Activated CD8-positive, alpha-beta T cell treated with anti-CD3 and anti-CD28 coated beads, Interleukin-2, amount 10 ng/mL, durations not matched to agents 7 days and 5 days (primary cell): ENCODE results near the gene MRGPRF. TPM values are rescaled to one million over a fixed set of nuclear protein-coding genes. Genes with fewer than 3 reads are reported as not detected.
A peak's percentile ranks its signal among the peaks of the same experiment; 100 is the strongest.

Source experiments
- ATAC-seq: fragments of 150-1000 bp; cut with Tn5 transposase; one replicate; pipeline ENCODE4 v1.10.0; 2021; ENCODE audit warnings: moderate library complexity
- CTCF ChIA-PET: fragments of 350-600 bp; sonication (Branson Sonifier 250); formaldehyde crosslinking; loops from one replicate; lab custom pipeline; 2021; ENCODE audit warnings: antibody characterized with exemption; lab: Charles Lee
- POLR2A ChIA-PET: fragments of 350-600 bp; sonication (Branson Sonifier 250); formaldehyde crosslinking; loops from one replicate; lab custom pipeline; 2021; ENCODE audit warnings: antibody characterized with exemption; lab: Charles Lee
- DNase-seq: peaks from one replicate; pipeline ENCODE4 v3.0.0-alpha.2; 2020
- H3K27ac Mint-ChIP-seq: one replicate; pipeline ENCODE4 v1.8.0; 2021; ENCODE audit warnings: mild to moderate bottlenecking, mixed read lengths
- H3K27me3 Mint-ChIP-seq: one replicate; pipeline ENCODE4 v1.8.0; 2021; ENCODE audit warnings: low read depth, mixed read lengths
- H3K36me3 Mint-ChIP-seq: one replicate; pipeline ENCODE4 v1.8.0; 2021; ENCODE audit warnings: low read depth, mixed read lengths
- H3K4me1 Mint-ChIP-seq: one replicate; pipeline ENCODE4 v1.8.0; 2021; ENCODE audit warnings: low read depth, mixed read lengths
- H3K4me3 Mint-ChIP-seq: one replicate; pipeline ENCODE4 v1.8.0; 2021; ENCODE audit warnings: mild to moderate bottlenecking, mixed read lengths
- H3K9me3 Mint-ChIP-seq: one replicate; pipeline ENCODE4 v1.8.0; 2022; ENCODE audit warnings: mixed read lengths; ENCODE audit not compliant: insufficient read depth
- total RNA-seq, 2 experiments: library from RNA; stranded (reverse); gene quantifications; one replicate each; pipeline ENCODE4 v1.2.3, GENCODE V29; 2021

MRGPRF gene
- total RNA-seq, 2 experiments from 2014 or later = not detected

DNA sequence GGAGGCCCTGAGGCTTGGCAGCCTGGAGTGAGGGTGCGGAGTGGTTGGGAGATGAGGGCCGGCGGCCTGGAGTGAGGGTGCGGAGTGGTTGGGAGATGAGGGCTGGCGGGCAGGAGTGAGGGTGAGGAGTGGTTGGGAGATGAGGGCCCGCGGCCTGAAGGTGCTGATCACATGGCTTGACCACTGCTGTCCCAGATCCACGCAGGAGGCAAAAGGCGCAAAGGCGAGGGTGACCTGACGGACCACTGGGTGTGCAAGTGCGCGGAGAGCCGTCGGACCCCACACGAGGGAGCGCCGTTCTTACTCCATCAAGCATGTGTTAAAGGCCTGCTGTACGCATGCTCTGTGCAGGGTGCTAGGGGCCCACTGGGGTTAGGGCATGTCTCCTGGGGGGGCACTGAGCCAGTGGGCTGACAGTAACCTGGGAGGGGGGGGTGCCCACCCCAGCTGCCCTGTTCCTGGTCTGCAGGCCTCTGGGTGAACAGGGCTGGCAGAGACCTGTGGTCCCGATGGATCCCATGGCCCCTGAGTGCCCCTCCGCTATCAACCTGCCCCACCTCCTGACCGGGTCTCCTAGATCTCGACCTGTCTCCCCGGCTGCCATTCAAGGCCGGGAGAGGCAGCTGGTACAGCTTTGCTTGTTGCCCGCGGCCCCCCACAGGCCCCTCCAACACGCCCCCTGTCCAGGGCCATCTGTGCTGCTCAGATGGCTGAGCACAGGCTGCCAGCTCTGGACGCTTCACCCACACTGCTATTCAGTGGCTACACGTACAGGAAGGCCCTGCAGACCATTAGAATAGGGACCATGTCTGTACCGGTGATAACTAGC, 53.4 kb downstream of the MRGPRF start:
- H3K9me3 Mint-ChIP-seq = no peaks in the 10 kb centered on the region
- peaks cover 2% of the 10 kb centered on the region for H3K36me3 Mint-ChIP-seq
- no peak for DNase-seq
- ChIA-PET POLR2A (no interaction called here), CTCF (no interaction called here)
- peaks cover 2% of the 10 kb centered on the region for H3K27me3 Mint-ChIP-seq
- H3K4me3 Mint-ChIP-seq = no peak overlapping the region
- H3K4me1 Mint-ChIP-seq = peaks cover 16% of the 10 kb centered on the region
- no peak overlapping the region for H3K27ac Mint-ChIP-seq
- ATAC-seq = no peak

DNA sequence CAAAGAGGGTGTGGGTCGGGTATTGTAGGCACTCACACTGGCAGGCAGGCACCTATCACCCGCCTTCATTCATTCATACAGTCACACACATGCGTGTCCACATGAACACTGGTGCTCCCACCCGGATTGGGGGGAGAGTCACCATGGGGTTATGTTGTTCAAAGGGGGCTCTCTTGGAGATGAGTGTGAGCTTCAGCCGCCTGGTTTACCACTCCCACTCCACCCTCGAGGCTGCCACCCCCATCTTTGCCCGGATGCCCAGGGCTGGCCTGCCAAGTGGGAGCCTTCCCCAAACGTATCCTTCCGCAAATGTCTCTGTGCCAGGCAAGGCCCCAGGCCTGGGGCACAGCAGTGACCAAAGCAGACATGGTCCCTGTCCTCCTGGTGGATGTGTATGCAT, 54.8 kb downstream of the MRGPRF start:
- CTCF ChIA-PET = no interaction called here
- POLR2A ChIA-PET = no interaction called here
- Mint-ChIP-seq H3K9me3 (no peaks in the 10 kb centered on the region), H3K4me1 (peaks cover 12% of the 10 kb centered on the region), H3K36me3 (peaks cover 2% of the 10 kb centered on the region), H3K4me3 (no peak overlapping the region), H3K27me3 (peaks cover 2% of the 10 kb centered on the region), H3K27ac (no peak overlapping the region)
- no peak for DNase-seq
- ATAC-seq = no peak

DNA sequence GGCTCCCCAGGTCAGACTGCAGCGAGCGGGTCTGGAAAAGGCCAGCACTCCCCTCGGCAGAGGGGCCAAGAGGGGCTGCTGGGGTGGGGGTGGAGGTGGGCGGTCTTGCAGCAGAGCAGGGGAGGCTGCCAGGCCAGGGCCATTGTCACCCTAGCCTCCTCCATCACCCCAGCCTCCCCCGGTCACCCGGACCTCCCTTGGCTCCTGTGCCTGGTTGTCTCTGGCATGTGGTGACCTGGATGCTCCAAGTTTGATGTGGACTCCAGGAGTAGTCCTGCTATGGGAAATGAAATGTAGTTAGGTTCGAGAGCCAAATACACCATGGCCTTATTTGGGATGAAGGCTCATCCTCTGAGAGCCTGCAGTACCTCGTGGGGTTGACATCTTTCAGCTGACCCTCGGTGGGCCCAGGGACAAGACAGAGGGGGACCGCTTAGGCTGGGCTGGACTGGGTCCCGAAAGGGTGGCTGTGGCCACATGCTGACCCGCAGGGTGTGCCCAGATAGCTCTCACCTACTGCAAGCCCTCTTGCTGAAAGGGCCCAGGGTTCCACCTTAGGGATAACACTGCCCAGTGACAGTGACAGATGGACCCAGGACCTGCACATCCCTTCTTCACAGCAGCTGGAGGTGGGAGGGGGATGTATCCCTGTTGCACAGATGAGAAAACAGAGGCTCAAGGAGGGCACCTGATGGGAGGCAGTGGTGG, 56.3 kb downstream of the MRGPRF start:
- peaks cover 4% of the 10 kb centered on the region for H3K4me1 Mint-ChIP-seq
- ChIA-PET POLR2A (no interaction called here), CTCF (interaction anchor here (1.5 kb wide), 1 partner anchor 13 kb away, joined by 4 read pairs; no protein-coding TSS in a partner anchor)
- no peaks in the 10 kb centered on the region for H3K36me3 Mint-ChIP-seq
- ATAC-seq = no peak
- no peak for DNase-seq
- no peak overlapping the region for H3K27ac Mint-ChIP-seq
- H3K9me3 Mint-ChIP-seq = no peaks in the 10 kb centered on the region
- no peak overlapping the region for H3K4me3 Mint-ChIP-seq
- peaks cover 2% of the 10 kb centered on the region for H3K27me3 Mint-ChIP-seq

DNA sequence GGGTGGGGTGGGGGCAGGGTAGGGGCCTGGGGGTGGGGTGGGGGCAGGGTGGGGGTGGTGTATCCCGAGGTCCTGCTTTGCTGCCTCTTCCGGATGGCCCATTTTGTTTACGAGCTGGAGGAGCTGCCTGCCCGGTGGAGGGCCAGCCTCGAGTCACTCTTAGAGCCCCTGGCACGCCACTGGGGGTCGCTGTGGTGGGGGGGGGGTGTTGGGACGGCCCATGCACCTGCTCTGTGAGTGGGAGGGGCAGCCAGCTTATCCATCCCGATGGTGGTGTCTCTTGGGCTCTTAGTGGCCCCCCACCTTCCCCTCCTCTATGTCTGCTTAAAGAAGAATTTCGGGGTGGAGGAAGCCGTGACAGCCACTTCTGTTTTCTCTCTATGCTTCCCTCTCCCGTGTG, 56.9 kb downstream of the MRGPRF start:
- Mint-ChIP-seq H3K36me3 (no peaks in the 10 kb centered on the region), H3K9me3 (no peaks in the 10 kb centered on the region), H3K4me3 (no peak overlapping the region), H3K27me3 (peaks cover 2% of the 10 kb centered on the region), H3K4me1 (peaks cover 4% of the 10 kb centered on the region), H3K27ac (no peak overlapping the region)
- CTCF ChIA-PET = interaction anchor here (1.5 kb wide), 1 partner anchor 14 kb away, joined by 4 read pairs; no protein-coding TSS in a partner anchor
- DNase-seq = peak; percentile 34
- peak; percentile 54 for ATAC-seq
- POLR2A ChIA-PET = no interaction called here

DNA sequence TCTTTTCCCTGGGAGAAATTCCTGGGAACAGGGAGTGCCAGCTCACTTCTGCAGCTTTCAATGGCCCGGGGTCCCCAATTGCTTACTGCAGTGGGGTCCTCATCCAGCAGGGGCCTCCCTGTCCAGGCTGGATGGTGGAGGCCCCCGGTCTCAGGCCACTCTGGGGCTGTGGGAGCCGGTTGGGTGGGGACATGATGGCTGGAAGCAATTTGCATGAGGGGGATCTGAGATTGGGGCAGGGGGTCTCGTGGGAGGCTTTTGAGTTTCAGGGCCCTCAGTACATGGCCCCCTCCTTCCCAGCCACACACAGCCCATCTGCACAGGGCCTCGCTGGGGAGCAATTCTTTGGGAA, 57.5 kb downstream of the MRGPRF start:
- peaks cover 2% of the 10 kb centered on the region for H3K27me3 Mint-ChIP-seq
- H3K4me3 Mint-ChIP-seq = no peak overlapping the region
- CTCF ChIA-PET = interaction anchor here (1.5 kb wide), 1 partner anchor 14 kb away, joined by 4 read pairs; no protein-coding TSS in a partner anchor
- no peak overlapping the region for H3K27ac Mint-ChIP-seq
- ATAC-seq = no peak
- no peaks in the 10 kb centered on the region for H3K36me3 Mint-ChIP-seq
- no peaks in the 10 kb centered on the region for H3K9me3 Mint-ChIP-seq
- DNase-seq = no peak
- POLR2A ChIA-PET = no interaction called here
- peaks cover 4% of the 10 kb centered on the region for H3K4me1 Mint-ChIP-seq

DNA sequence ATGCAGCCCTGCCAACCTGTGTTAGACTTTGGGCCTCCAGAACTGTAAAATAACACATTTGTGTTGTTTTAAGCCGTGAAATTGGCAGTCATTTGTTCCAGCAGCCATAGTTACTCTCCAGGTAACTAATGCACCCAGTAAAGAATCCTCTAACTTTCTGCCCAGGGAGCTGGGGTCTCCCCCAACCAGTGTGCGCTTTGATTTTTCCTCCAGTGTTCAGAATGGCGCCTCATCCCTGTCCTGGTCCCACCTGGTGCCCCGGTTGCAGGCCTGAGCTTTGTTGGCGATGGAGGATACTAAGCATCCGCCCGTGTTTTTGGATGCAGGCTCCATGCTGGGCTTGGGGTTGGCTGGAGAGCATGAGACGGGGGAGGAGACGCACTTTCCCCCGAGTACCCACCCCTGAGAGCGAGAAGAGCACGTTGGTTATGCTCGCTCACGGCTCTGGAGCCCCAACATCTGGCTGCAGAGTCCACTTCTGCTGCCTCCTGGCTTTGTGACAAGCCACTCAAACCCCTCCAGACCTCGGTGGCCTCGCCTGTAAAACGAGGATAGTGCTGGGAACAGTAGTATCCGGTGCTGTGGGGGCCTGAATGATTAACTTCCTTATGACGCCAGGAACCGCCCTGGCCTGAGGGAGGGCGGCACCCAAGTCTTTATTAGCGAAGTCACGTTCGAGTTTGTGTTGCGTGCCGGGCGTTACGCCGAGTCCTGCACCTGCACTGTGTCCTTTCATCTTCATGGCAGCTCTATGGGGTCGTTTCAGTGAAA, 58.0 kb downstream of the MRGPRF start:
- H3K9me3 Mint-ChIP-seq = no peaks in the 10 kb centered on the region
- POLR2A ChIA-PET = no interaction called here
- no peak overlapping the region for H3K4me3 Mint-ChIP-seq
- peaks cover 4% of the 10 kb centered on the region for H3K4me1 Mint-ChIP-seq
- DNase-seq (no peak), ATAC-seq (no peak)
- peaks cover 2% of the 10 kb centered on the region for H3K27me3 Mint-ChIP-seq
- H3K36me3 Mint-ChIP-seq = no peaks in the 10 kb centered on the region
- H3K27ac Mint-ChIP-seq = no peak overlapping the region
- CTCF ChIA-PET = no interaction called here

Other genes starting within 250 kb of the MRGPRF start
- 10 to 100 TPM; 63.2 to 69.1 TPM for gene CPT1A, start 171.3 kb downstream of the MRGPRF start, total RNA-seq
- 10 to 100 TPM; 64.9 to 69.0 TPM for gene MRPL21, start 109.4 kb downstream of the MRGPRF start, total RNA-seq
- gene IGHMBP2, start 109.4 kb downstream of the MRGPRF start, total RNA-seq = 10 to 100 TPM; 25.0 to 28.2 TPM
- gene MRGPRD, start 32.3 kb downstream of the MRGPRF start, total RNA-seq = not detected
- 10 to 100 TPM; 19.1 to 21.2 TPM for gene TPCN2, start 35.7 kb upstream of the MRGPRF start, total RNA-seq
- under 1 TPM in 1 of 2 experiments, not detected in 1; 0.18 TPM for gene SMIM38, start 142.7 kb upstream of the MRGPRF start, total RNA-seq